GM18519 (cell line): Measurements from ENCODE around the gene PTPA.

Experiments
- ATAC-seq: cut with Tn5 transposase; IDR thresholded peaks from one replicate; pipeline ENCODE4 v1.9.1; 2021; ENCODE audit warnings: mild to moderate bottlenecking, moderate library complexity; ENCODE audit not compliant: unreplicated experiment, low FRiP score

Gene PTPA

DNA sequence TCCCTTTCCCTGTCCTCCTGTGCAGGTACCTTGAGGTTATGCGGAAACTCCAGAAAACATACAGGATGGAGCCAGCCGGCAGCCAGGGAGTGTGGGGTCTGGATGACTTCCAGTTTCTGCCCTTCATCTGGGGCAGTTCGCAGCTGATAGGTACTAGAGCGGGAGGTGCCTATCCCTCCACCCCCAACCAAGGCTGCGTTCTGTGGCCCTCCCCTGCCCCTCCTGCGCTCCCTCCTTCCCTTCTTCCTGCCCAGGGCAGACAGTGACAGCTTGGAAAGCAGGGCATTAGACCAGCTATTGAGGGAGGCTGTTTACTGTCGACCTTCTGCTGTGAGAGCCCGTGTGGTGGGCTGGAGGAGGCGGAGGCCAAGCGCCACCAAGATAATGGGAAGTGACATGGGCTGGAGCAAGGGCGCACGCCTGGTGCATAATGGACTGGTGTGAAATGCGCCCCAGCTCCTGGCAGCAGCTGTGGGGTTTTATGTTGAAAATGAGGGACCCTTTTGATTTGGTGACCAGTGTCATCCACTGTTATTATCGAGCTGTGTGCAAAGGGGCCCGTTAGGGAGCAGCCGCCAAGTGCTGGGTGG is 25.3 kb downstream of the PTPA start:
- ATAC-seq = no peak

DNA sequence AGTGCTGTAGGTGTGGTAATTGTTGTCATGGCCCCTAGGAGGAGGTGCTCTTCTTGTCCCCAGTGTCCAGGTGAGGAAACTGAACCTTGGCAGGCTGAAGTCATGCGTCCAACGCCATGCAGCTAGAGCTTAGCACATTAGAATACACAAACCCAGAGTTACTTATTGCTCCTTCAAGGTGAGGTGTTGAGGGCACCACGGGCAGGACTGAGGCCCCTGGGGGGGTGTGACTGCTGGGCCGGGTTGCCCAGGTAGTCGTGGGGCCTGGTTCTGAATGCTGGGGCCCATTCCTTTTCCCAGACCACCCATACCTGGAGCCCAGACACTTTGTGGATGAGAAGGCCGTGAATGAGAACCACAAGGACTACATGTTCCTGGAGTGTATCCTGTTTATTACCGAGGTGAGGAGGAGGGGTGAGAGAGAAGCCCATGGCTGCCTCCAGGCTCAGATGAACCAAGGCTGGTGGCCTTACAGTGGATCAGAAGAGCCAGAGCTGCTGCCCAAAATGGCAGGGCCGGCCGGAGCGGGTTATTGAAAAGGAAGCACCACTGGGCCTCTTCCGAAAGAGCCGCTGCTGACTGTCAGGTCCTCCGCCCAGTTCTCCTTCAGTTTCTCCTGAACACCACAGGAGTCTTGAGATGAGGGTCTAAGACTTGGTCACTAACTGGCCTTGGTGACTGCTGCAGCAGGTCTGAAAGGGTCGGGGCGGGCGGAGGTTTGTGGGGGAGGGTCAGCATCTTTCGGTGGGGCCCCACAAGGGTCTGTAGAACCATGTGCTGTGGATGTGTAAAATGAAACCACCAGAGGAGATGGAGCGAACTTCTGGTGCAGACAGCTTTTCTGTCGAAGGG is 26.3 kb downstream of the PTPA start:
- ATAC-seq = no peak

DNA sequence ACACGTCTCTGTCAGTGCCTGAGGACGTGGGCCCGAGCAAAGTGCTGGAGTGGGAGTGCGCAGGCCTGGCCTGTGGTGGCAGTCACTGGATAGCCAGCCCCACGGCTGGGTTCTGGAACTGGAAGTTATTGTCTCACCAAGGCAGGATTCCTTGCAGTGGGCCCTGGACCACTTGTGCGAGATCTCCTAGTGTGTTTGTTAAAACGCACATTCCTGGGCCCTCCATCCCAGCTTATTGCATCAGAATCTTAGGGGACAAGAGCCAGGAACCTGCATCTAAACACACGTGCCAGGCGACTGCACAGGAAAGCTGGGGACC is 26.9 kb downstream of the PTPA start:
- ATAC-seq = no peak

DNA sequence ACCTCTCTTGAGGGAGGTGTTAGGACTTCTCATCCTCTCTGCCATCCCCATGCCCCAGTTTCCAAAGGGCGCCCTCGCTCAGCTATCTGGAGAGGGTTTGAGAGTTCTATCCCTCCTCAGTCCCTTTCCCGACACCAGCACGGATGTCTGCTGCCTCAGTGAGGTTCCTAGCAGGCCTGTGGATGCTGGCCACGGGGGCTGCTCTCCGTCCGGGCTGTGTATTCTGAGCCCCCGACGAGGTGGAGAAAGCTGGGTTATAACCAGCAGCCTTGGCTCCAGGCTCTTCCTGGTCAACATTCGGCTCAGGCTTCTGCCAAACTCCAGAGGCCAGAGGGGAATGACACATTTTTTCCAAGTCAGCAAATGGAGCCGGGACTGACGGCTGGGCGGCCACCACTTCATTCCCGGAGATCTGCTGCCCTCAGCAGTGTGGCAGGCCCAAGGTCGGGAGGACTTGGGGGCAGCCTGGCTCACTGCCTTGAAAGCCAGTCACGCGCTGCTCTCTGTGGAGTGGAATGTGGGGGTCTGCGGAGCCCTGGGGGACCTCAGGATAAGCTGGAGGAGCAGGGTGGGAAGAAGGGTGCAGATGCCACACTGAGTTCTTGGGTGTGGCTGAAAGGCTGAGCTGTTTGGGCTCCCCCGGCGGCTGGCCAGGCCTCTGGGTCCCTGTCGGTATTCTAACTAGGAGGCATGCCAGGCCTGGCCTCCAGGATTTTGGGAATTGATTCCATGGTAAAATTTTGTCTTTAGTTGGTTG is 27.4 kb downstream of the PTPA start:
- no peak for ATAC-seq

DNA sequence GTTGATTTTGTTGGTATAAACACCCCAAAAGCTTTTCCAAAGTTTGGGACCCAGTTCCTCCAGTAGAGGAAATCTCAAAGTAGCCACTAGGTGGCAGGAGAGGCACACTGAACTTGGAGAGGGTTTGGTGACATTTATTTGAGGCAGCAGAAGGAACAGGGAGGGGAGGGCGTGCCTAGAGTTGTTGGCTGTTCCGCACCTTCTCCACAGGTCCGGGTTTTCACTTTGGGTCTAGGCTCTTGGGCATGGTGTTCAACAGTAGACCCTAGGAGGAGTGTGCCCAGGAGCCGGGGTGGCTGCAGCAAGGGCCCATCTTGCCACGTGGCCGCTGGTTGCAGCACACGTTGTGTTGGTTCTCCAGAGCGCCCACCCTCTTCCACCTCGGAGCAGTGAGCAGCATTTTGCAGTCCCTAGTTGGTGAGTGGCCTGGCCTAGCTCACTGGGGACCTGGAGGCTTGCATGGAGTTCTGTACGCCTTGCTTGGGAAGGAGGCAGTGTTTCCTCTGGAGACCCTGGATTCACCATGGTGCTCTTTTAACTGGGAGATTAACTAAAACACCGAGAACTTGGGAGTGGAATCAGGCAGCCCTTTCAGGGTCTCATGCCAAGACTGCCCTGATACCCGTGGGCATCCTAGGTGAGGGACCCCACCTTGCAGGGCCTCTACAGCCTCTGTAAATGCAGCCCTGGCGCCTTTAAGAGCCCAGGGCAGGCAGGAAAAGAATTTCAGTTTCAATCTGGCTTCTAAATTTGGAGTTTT is 28.2 kb downstream of the PTPA start:
- no peak for ATAC-seq

DNA sequence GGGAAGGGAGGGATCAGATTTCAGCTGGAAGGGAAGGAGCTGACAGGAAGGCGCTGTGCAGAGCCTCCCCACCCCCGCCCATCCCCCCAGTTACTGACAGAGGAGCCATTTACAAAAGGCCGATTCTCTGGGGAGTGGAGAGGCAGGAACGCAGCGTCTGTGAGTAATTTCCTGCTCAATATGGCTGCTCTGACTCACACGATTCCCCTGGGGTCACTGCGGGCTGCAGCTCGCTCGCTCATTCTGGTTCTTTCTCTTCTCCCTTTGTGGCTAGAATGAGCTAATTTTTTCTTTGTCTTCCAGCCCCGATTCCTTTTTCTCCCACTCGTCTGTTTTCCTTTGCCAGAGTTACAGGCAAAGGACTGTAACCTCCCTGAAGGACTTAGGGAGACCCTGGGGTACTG is 28.8 kb downstream of the PTPA start:
- peak; percentile 35 for ATAC-seq

DNA sequence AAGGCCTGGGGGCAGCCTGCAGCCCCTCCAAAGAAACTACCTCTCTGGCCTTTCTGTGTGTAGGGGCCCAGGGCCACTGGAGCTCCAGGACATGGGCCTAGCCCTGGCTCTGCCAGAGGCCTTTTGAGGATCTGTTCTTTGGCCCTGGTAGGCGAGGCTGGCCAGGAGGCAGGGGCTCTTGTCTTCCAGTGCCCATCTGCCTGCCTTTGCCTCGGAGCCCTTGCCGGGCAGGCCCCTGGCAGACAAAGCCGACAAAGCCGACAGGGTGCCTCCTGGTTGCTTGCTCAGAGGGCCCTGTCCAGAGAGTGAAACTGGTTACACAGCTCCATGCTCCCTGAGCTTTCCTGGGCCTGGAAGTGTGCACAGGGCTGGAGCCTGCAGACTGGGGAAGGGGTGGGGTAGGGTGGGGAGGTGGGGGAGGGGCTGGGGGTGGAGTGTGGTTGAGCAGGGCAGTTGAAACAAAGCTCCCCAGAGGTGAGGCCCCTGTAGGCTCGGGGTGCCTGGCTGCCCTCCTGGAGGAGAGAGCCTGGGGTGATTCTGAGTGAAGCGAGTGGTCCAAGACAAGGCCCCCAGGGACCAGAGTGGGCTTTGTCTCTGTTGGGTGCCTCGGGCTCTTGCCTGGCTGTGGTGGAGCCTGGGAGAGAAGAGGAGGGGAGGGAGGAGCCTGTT is 29.3 kb downstream of the PTPA start:
- peak; percentile 23 for ATAC-seq

DNA sequence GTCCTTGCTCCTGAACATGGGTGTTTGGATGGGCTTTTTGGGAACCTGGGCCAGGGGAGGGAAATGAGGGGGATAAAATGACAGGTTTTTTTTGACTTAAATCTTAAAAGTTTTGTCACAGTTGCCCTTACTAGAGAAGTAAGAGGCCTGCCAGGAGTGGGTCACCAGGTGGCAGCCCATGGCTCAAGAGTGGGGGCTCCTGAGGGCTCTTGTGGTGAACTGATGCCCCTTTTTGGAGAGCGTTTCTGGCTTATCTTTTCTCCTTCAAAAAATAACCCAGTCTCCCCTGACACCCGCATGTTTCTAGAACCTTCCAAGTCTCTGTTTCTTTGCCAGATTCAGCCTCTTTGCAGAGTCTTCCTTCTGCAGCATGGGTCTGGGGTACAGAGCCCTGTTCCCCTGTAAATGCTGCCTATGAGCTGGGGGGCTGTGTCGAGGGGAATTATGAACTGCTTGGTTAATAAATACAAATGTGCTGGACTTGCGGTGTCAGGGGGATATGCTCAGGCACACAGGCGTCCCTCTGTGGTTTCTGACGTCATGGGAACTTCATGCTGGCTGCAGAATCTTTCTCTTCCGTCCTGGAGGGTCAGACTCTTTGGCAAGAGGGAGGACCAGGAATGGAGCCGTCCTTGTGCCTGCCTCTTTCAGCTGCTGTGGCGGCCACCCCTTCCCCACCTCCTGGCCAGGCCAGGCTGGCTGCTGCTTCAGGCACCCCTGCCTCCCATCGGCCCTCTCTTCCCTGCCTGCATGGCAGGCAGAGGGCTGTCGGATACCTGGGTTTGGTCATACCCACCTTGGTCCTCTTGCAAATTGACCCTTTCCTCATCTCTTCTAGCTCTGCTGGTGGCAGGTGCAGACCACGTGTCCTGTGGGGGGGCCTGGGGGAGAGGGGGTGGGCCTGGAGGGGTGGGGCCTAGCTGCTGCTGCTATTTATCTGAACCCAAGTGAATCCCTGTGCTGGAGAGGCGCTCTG is 30.1 kb downstream of the PTPA start:
- no peak for ATAC-seq

DNA sequence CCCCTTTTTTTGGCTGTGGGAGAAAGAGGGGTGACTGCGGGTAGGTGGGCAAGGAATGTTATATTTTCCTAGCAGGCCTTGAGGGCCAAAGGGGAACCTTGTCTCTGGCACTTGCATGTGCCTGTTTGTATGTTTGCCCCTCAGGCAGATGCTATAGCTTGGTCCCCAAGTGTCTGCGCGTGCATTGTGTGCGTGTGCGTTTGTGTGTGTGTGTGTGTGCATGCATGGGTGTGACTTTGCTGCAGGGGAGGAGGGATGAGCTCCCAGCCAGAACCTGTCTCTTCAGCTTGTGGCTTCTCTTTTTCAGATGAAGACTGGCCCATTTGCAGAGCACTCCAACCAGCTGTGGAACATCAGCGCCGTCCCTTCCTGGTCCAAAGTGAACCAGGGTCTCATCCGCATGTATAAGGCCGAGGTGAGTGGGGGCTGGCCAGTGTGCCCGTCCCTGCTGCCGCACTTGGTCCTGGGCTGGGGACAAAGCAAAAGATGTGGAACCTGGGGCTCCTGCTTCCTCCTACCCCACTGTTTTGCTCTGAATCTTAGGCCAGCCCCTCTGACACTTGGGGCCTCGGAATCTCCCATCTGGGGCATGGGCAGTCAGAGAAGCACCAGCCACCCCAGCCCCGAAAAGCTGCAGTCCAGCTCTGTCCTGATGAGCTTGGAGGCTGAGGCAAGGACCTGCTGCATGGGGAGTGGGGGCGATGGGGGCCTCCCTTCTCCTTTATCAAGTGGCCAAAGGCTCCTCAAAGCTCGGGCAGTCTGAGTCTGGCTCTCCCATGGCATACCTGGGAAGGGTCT is 31.1 kb downstream of the PTPA start:
- no peak for ATAC-seq

DNA sequence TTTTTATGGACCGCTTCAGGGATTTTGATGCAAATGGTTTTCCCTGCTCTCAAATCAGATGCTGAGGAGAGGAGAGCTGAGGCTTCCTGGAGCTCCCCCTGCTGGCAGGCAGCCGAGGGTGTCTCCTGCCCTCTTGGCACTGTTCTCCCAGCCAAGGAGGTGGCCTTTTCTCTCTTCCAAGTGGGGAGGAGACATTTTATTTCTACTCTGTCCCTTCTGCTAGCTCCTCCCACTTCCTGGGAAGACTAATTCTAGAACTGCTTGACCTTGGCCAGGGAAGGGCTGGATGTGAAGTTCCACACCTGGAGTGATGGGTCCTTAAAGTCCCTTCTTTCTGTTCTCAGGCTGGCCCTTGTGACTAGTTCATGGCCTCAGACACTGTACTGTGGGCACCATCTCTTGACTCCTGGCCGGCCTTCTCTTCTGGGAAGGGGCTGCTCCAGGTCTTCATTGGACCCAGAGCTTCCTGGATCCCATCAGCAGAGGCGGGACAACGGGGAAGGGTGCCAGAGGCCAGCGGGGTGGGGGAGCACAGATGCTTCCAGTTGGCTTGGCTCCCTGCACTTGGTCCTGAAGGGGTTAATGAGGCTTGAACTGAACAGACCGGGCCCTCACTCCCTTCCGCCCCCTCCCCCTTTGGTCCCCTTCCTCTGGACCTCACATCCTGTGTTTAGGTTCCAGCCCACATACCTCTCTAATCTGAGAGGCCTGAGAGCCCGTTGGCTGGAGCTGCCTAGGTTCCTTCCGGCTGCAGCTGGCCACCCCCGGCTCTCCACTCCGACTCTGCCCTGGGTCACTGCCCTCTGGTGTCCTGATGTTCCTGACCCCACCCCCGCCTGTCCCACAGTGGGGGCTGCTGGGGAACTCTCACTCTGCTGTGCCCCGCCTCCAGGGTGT is 32.1 kb downstream of the PTPA start:
- ATAC-seq = no peak

DNA sequence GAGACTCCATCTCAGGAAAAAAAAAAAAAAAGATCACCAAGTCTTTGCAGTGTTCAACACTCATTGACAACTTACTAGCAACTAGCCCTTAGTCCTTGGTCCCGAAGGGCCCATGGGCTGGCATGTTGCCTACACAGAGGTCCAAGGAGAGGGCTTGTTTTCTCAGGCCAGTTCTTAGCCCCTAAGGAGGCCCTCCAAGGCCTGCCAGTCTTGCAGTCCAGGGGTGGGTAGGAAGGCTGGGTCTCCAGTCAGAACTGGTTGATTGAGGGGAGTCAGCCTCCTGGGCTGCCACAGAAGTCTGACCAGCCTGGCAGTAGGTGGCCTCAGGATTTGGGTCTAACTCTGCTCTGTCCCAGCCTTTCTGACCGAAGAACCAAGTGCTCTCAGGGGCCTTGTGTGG is 34.1 kb downstream of the PTPA start:
- ATAC-seq = no peak

DNA sequence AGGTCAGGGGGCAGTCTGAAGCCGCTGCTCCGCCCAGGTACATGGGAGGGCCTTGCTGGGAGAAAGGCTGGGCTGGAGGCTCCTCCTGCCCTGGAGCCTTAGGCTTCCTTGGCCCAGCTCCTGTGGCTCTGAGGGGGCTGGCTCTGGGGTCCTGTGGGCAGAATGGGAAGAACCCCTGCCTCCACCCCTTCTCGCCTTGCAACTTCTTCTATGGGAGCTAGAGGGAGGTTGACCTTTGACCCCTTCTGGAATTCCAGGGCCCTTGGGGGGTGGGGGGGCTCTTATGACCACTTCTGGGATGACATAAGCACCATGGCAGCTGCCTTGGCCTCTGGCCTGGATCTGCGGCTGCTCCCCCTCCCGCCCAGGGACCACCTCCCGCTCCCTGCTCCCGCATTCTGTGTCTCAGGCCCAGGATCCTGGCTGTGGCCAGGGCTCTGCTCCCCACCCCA is 34.7 kb downstream of the PTPA start:
- no peak for ATAC-seq

DNA sequence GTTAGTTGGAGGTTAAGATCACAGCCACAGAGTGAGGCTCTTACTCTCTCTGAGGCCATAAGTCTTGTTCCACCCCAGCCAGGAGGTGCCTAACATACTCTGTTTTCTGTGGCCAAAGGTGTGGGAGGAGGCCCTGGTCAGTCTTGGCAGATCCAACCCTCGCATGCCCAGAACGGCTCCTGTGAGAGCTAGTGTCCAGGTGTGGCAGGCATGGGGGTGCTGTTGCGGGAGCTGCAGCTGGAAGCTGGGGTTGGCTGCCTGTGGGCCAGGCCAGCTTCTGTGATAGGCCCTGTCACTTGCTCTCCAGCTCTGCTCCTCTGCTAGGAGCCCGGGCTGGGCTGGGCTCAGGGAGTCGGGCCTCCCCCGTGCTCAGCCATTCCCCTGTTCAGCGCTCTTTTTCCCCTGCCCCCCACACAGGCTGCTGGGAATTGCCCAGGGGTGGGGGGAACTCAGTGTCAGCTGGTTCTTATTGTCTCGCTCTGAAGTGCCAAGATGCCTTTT is 35.3 kb downstream of the PTPA start:
- no peak for ATAC-seq

DNA sequence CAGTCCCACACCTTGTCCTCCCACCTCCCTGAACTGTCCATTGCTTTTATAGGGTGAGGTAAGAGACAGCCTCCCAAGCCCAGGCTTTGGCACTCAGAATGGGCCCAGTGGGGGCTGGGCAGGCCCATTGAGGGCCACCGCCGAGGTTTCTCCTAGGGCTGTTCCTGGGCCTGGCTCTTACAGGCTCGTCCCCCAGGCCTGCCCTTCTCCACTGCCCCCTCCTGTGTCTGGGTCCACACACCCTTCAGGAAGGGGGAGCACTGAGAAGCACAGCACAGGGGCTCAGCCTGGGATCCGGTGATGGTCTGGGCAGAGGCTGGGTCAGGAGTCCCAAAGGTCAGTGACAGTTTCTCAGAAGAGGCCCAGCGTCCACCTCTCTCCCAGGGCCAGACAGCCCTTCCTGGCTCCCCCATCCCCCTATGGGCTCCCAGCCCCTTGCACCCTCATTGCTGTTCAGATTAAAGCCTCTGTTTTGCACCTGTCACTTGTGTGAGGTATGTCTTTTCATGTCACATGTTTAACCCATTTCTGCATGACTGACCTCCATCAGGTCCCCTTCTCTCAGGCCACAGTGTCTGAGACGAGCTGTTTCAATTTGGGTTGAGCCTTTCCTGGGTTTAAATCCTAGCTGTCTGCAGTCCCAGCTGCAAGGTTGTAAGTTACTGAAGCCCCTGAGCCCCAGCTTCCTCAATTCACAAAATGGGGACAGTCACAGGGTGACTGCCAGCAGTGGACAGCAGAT is 37.4 kb downstream of the PTPA start:
- no peak for ATAC-seq

DNA sequence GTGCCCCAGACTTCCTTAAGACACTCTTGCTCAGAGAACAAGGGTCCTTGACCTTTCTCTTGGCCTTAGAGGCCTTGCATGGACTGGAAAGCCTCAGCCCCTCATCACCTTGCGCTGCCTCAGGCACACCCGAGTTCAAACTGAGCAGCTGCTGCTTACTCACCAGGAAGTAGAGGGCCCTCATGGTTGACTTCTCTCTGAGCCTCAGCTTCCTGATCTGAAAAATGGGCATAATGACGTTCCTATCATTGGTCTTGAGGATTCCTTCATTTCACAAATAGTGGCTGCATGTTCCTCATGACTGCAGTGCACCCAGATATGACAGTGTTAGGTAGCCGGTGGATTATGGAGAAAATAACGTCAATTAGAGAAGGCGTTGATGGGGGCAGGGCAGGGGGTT is 38.2 kb downstream of the PTPA start:
- ATAC-seq = no peak

DNA sequence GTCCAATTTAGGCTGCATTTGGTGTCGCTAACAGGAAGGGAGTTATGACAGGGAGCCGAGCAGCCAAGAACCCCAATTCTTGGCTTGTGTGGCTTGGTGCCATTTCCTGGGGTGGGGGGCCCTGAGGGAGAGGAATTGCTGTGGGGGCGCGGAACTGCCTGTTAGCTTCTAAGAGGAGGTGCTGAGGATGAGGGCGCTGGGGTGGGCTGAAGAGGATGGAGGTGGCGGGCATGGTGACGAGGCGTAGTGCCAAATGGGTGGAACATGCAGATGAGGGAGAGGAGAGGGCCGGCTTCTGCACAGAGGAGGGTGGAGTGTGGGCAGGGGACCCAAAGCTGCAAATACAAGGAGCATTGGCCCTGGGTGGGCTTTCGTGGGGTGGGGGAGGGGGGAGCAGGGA is 38.9 kb downstream of the PTPA start:
- ATAC-seq = no peak
